Measurements from ENCODE around the gene LMTK3. TPM values are rescaled to one million over a fixed set of nuclear protein-coding genes. Genes with fewer than 3 reads are reported as not detected.

Gene LMTK3
- total RNA-seq: 1 to 10 TPM; 3.7 to 5.1 TPM

- DNase-seq: peak; percentile 84
- peak within 1 kb of the TSS; percentile 73 for H3K4me3 Mint-ChIP-seq
- H3K4me1 Mint-ChIP-seq: peaks cover 23% of the 10 kb centered on the region
- H3K27me3 Mint-ChIP-seq: no peaks in the 10 kb centered on the region
- ChIA-PET CTCF (no interaction called here), POLR2A (no interaction called here)
- H3K36me3 Mint-ChIP-seq (ENCODE audit: low read depth): no peaks in the 10 kb centered on the region
- H3K27ac Mint-ChIP-seq: peak within 1 kb of the TSS; percentile 66
- H3K9me3 Mint-ChIP-seq: no peaks in the 10 kb centered on the region
These were observed at the start of gene LMTK3 for GRCh38 chr19:48511800-48512503. Gene LMTK3 (minus strand): TSS chr19:48511835. CDS start chr19:48511576, 259 bp downstream.

GRCh38 chr19:48561412-48561811, 49.8 kb upstream of the LMTK3 start:
- POLR2A ChIA-PET: no interaction called here
- no peak overlapping the region for H3K4me3 Mint-ChIP-seq
- no peak for DNase-seq
- peaks cover 3% of the 10 kb centered on the region for H3K4me1 Mint-ChIP-seq
- H3K36me3 Mint-ChIP-seq (ENCODE audit: low read depth): no peaks in the 10 kb centered on the region
- no peak overlapping the region for H3K27ac Mint-ChIP-seq
- H3K9me3 Mint-ChIP-seq: no peaks in the 10 kb centered on the region
- H3K27me3 Mint-ChIP-seq: peaks cover 4% of the 10 kb centered on the region
- CTCF ChIA-PET: no interaction called here

- no peak for DNase-seq
- no peaks in the 10 kb centered on the region for H3K36me3 Mint-ChIP-seq (ENCODE audit: low read depth)
- H3K4me1 Mint-ChIP-seq: peaks cover 3% of the 10 kb centered on the region
- no peak overlapping the region for H3K27ac Mint-ChIP-seq
- H3K27me3 Mint-ChIP-seq: peaks cover 4% of the 10 kb centered on the region
- no peaks in the 10 kb centered on the region for H3K9me3 Mint-ChIP-seq
- ChIA-PET POLR2A (no interaction called here), CTCF (interaction anchor here (1.5 kb wide), 1 partner anchor 24 kb away, joined by 3 read pairs; no protein-coding TSS in a partner anchor)
- H3K4me3 Mint-ChIP-seq: no peak overlapping the region
These were observed 48.5 kb upstream of the LMTK3 start for GRCh38 chr19:48560095-48560530.

GRCh38 chr19:48558018-48558684, 46.5 kb upstream of the LMTK3 start:
- H3K4me1 Mint-ChIP-seq: peaks cover 3% of the 10 kb centered on the region
- no peak overlapping the region for H3K27ac Mint-ChIP-seq
- DNase-seq: no peak
- H3K27me3 Mint-ChIP-seq: peaks cover 4% of the 10 kb centered on the region
- no peaks in the 10 kb centered on the region for H3K9me3 Mint-ChIP-seq
- no peaks in the 10 kb centered on the region for H3K36me3 Mint-ChIP-seq (ENCODE audit: low read depth)
- H3K4me3 Mint-ChIP-seq: no peak overlapping the region
- CTCF ChIA-PET: no interaction called here
- POLR2A ChIA-PET: no interaction called here

- Mint-ChIP-seq H3K9me3 (no peaks in the 10 kb centered on the region), H3K27ac (no peak overlapping the region), H3K4me1 (peaks cover 3% of the 10 kb centered on the region), H3K4me3 (no peak overlapping the region), H3K27me3 (peaks cover 4% of the 10 kb centered on the region), H3K36me3 (ENCODE audit: low read depth) (no peaks in the 10 kb centered on the region)
- no peak for DNase-seq
- POLR2A ChIA-PET: no interaction called here
- CTCF ChIA-PET: interaction anchor here (0.6 to 0.8 kb wide), 2 partner anchors 11 to 27 kb away, joined by 3 to 6 read pairs; no protein-coding TSS in a partner anchor
These were observed 45.2 kb upstream of the LMTK3 start for GRCh38 chr19:48556825-48557224.

- Mint-ChIP-seq H3K4me3 (no peak overlapping the region), H3K9me3 (no peaks in the 10 kb centered on the region), H3K36me3 (ENCODE audit: low read depth) (no peaks in the 10 kb centered on the region), H3K4me1 (peaks cover 3% of the 10 kb centered on the region), H3K27ac (no peak overlapping the region), H3K27me3 (peaks cover 4% of the 10 kb centered on the region)
- no peak for DNase-seq
- POLR2A ChIA-PET: no interaction called here
- CTCF ChIA-PET: no interaction called here
These were observed 44.5 kb upstream of the LMTK3 start for GRCh38 chr19:48556163-48556562.

GRCh38 chr19:48554385-48555091, 42.9 kb upstream of the LMTK3 start:
- Mint-ChIP-seq H3K27me3 (peaks cover 4% of the 10 kb centered on the region), H3K36me3 (ENCODE audit: low read depth) (no peaks in the 10 kb centered on the region), H3K4me1 (peaks cover 3% of the 10 kb centered on the region), H3K4me3 (no peak overlapping the region), H3K27ac (peak overlapping the region; percentile 17), H3K9me3 (no peaks in the 10 kb centered on the region)
- POLR2A ChIA-PET: no interaction called here
- CTCF ChIA-PET: no interaction called here
- no peak for DNase-seq

GRCh38 chr19:48553676-48554384, 42.2 kb upstream of the LMTK3 start:
- Mint-ChIP-seq H3K36me3 (ENCODE audit: low read depth) (no peaks in the 10 kb centered on the region), H3K9me3 (no peaks in the 10 kb centered on the region), H3K27me3 (peaks cover under 1% of the 10 kb centered on the region), H3K27ac (no peak overlapping the region), H3K4me1 (peaks cover 3% of the 10 kb centered on the region), H3K4me3 (no peak overlapping the region)
- no peak for DNase-seq
- ChIA-PET CTCF (interaction anchor here (0.7 kb wide), 1 partner anchor 65 kb away, joined by 3 read pairs; no protein-coding TSS in a partner anchor), POLR2A (no interaction called here)

GRCh38 chr19:48552406-48553322, 41.0 kb upstream of the LMTK3 start:
- Mint-ChIP-seq H3K9me3 (no peaks in the 10 kb centered on the region), H3K27me3 (no peaks in the 10 kb centered on the region), H3K36me3 (ENCODE audit: low read depth) (no peaks in the 10 kb centered on the region), H3K4me3 (no peak overlapping the region), H3K4me1 (no peaks in the 10 kb centered on the region), H3K27ac (peak overlapping the region; percentile 13)
- CTCF ChIA-PET: no interaction called here
- DNase-seq: no peak
- POLR2A ChIA-PET: no interaction called here

GRCh38 chr19:48551437-48552302, 40.0 kb upstream of the LMTK3 start, which contains the start of gene SULT2B1:
Gene SULT2B1 (plus strand): TSS chr19:48552172. CDS start chr19:48552253, 81 bp downstream.
- POLR2A ChIA-PET: no interaction called here
- no peaks in the 10 kb centered on the region for H3K27me3 Mint-ChIP-seq
- CTCF ChIA-PET: interaction anchor here (0.6 to 1.1 kb wide), 2 partner anchors 29 to 859 kb away, joined by 3 to 5 read pairs; no protein-coding TSS in a partner anchor
- H3K27ac Mint-ChIP-seq: no peak within 1 kb of the TSS
- no peaks in the 10 kb centered on the region for H3K36me3 Mint-ChIP-seq (ENCODE audit: low read depth)
- no peak within 1 kb of the TSS for H3K4me3 Mint-ChIP-seq
- no peaks in the 10 kb centered on the region for H3K9me3 Mint-ChIP-seq
- no peak for DNase-seq
- no peaks in the 10 kb centered on the region for H3K4me1 Mint-ChIP-seq

GRCh38 chr19:48549380-48549779, 37.7 kb upstream of the LMTK3 start:
- no peaks in the 10 kb centered on the region for H3K27me3 Mint-ChIP-seq
- no peaks in the 10 kb centered on the region for H3K36me3 Mint-ChIP-seq (ENCODE audit: low read depth)
- no peaks in the 10 kb centered on the region for H3K4me1 Mint-ChIP-seq
- H3K27ac Mint-ChIP-seq: no peak overlapping the region
- ChIA-PET CTCF (no interaction called here), POLR2A (no interaction called here)
- DNase-seq: no peak
- no peaks in the 10 kb centered on the region for H3K9me3 Mint-ChIP-seq
- no peak overlapping the region for H3K4me3 Mint-ChIP-seq

Measured in activated CD4-positive, alpha-beta T cell treated with anti-CD3 and anti-CD28 coated beads, Interleukin-2, amount 10 ng/mL, durations not matched to agents 7 days and 5 days (primary cell).